K562 (cell line): Measurements from ENCODE around the gene TMEM185B. TPM values are rescaled to one million over a fixed set of nuclear protein-coding genes. Genes with fewer than 3 reads are reported as not detected.

Experiments
- C11orf30 ChIP-seq: fragments of 450-650 bp; IDR thresholded peaks from 2 replicates; pipeline ENCODE4 v1.6.1; 2016; ENCODE audit warnings: low read depth, mild to moderate bottlenecking
- CCAR2 ChIP-seq: fragments of 200-400 bp; formaldehyde crosslinking; IDR thresholded peaks from 2 replicates; pipeline ENCODE4 v1.6.1; 2017; ENCODE audit warnings: mild to moderate bottlenecking, low read depth, low read length
- CLOCK ChIP-seq: fragments of 250-450 bp; sonication (Bioruptor Pico); IDR thresholded peaks from 2 replicates; pipeline ENCODE4 v1.4.0; 2020; ENCODE audit warnings: mild to moderate bottlenecking, moderate library complexity, borderline replicate concordance
- EP400 ChIP-seq: fragments of 450-650 bp; IDR thresholded peaks from 2 replicates; pipeline ENCODE4 v1.6.1; 2017; ENCODE audit warnings: antibody characterized with exemption, mild to moderate bottlenecking, moderate library complexity
- FOXJ3 ChIP-seq: sonication (generic); formaldehyde crosslinking; IDR thresholded peaks from 2 replicates; pipeline ENCODE4 v1.4.0; 2020; ENCODE audit warnings: mild to moderate bottlenecking, missing genetic modification reagents
- GATAD2B ChIP-seq: fragments of 450-650 bp; IDR thresholded peaks from 2 replicates; pipeline ENCODE4 v1.6.1; 2017; ENCODE audit warnings: mild to moderate bottlenecking, borderline replicate concordance
- HDAC1 ChIP-seq, 2 experiments: fragments of 450-650 bp; IDR thresholded peaks; 2 replicates each; pipeline ENCODE4 v1.6.1; 2016 to 2017; ENCODE audit warnings: inconsistent platforms in 1 of 2, mild to moderate bottlenecking in 1 of 2, moderate library complexity in 1 of 2
- MITF ChIP-seq: IDR thresholded peaks from 2 replicates; pipeline ENCODE4 v1.6.1; 2014; ENCODE audit warnings: antibody characterized with exemption
- MTA3 ChIP-seq: fragments of 450-650 bp; formaldehyde crosslinking; IDR thresholded peaks from 2 replicates; pipeline ENCODE4 v1.6.1; 2017; ENCODE audit warnings: mild to moderate bottlenecking, borderline replicate concordance
- NFRKB ChIP-seq: fragments of 450-650 bp; IDR thresholded peaks from 2 replicates; pipeline ENCODE4 v1.6.1; 2016; ENCODE audit warnings: low read depth
- NUFIP1 ChIP-seq: fragments of 450-650 bp; IDR thresholded peaks from 2 replicates; pipeline ENCODE4 v1.6.1; 2018; ENCODE audit not compliant: partially characterized antibody
- POLR2AphosphoS5 ChIP-seq: IDR thresholded peaks from 2 replicates; pipeline ENCODE4 v1.6.1; 2011; ENCODE audit warnings: mild to moderate bottlenecking, low read depth, low read length, moderate library complexity; ENCODE audit not compliant: control insufficient read depth, insufficient read depth
- PURB ChIP-seq: sonication (generic); formaldehyde crosslinking; IDR thresholded peaks from 2 replicates; pipeline ENCODE4 v1.9.0; 2021; ENCODE audit warnings: low read depth, mild to moderate bottlenecking, missing genetic modification reagents
- RBM34 ChIP-seq: fragments of 200-400 bp; formaldehyde crosslinking; IDR thresholded peaks from 2 replicates; pipeline ENCODE4 v1.6.1; 2018; ENCODE audit warnings: low read length, borderline replicate concordance; ENCODE audit not compliant: insufficient read depth
- SMC3 ChIP-seq: conservative IDR thresholded peaks from 2 replicates; pipeline ENCODE4 v1.6.1; 2011; ENCODE audit warnings: low read depth, low read length, improper control_type of control experiment; ENCODE audit not compliant: insufficient read depth
- TAF1 ChIP-seq: IDR thresholded peaks from 2 replicates; pipeline ENCODE4 v1.6.1; 2011; ENCODE audit warnings: mild to moderate bottlenecking, low read length, moderate library complexity; ENCODE audit not compliant: insufficient read depth, control insufficient read depth, severe bottlenecking; ENCODE audit errors: extremely low read depth
- ZFPM2 ChIP-seq: fragments of 250-450 bp; sonication (Bioruptor Pico); IDR thresholded peaks from 2 replicates; pipeline ENCODE4 v1.5.1; 2022; ENCODE audit warnings: mild to moderate bottlenecking
- ZNF592 ChIP-seq: fragments of 450-650 bp; IDR thresholded peaks from 2 replicates; pipeline ENCODE4 v1.6.1; 2017; ENCODE audit warnings: antibody characterized with exemption, mild to moderate bottlenecking
- ZNF77 ChIP-seq: fragments of 250-450 bp; sonication (Bioruptor Pico); IDR thresholded peaks from 2 replicates; pipeline ENCODE4 v1.5.0; 2020
- polyA plus RNA-seq, 8 experiments: library from polyadenylated mRNA; depleted of rRNA in 4 of 8; stranded (reverse) in 5 of 8; unstranded in 3 of 8; fragments of >200 nt; fragmentation: Nextera tagmentation in 2 of 8; fragmentation: Illumina TruSeq in 1 of 8; extraction: Ambion mirVana in 2 of 8; extraction: Trizol in 1 of 8; gene quantifications; 2 replicates each; pipeline versions ENCODE4 v1.2.1 to v1.2.3, GENCODE V29; 2011 to 2014; ENCODE audit warnings: inconsistent platforms in 1 of 8, missing spikeins in 1 of 8
- total RNA-seq, 7 experiments: library from RNA; depleted of rRNA in 6 of 7; stranded (reverse); fragments of >200 nt in 6 of 7; fragmentation: Illumina TruSeq in 2 of 7; extraction: Trizol in 2 of 7; gene quantifications; 2 replicates each; pipeline versions ENCODE4 v1.2.1 to v1.2.3, GENCODE V29; 2011 to 2021; ENCODE audit warnings: low replicate concordance in 1 of 7

Gene TMEM185B
- total and polyA plus RNA-seq, 9 of the 15 experiments (the other 6 are each of a cell fraction or from before 2014, with no cell fraction given): 2.9 to 28.2 (median 11.5) TPM

- TF ChIP-seq CLOCK (peak; percentile 95), EP400 (peak; percentile 87; the same call in 1 of the 2 replicates), ZNF592 (peak; percentile 98), MITF (peak; percentile 57; the same call in 1 of the 2 replicates), MTA3 (no peak; the same call in 1 of the 2 replicates), ZFPM2 (CRISPR knock-in tag) (0 out of 2 replicates have a peak, but pooled peaks have one; percentile 53), PURB (CRISPR knock-in tag) (no peak), POLR2AphosphoS5 (peak; percentile 71; the same call in 1 of the 2 replicates), TAF1 (peak; percentile 49), NFRKB (no peak), RBM34 (no peak), C11orf30 (no peak; the same call in 1 of the 2 replicates), SMC3 (0 out of 2 replicates have a peak, but pooled peaks have one; percentile 5), FOXJ3 (CRISPR knock-in tag) (no peak), HDAC1 (IDR thresholded peaks at IDR 0.05) (no peak), CCAR2 (no peak), GATAD2B (peak; percentile 70; the same call in 1 of the 2 replicates), ZNF77 (CRISPR knock-in tag) (no peak), NUFIP1 (no peak)
Measured at GRCh38 chr2:120223034-120223912, at the start of gene TMEM185B (continued).
